ENCODE measurements around the gene NFKBIE. TPM values are rescaled to one million over a fixed set of nuclear protein-coding genes. Genes with fewer than 3 reads are reported as not detected.
A peak's percentile ranks its signal among the peaks of the same experiment; 100 is the strongest.
"Not testable (repeated sequence)": the region's sequence is repeated elsewhere in the genome, so short reads cannot be mapped to it uniquely, and the experiment has no call there.

The NFKBIE gene
- total RNA-seq = 10 to 100 TPM in 2 of 3 donors, 1 to 10 TPM in 1; 4.0 to 25.9 (median 14.4) TPM

DNA sequence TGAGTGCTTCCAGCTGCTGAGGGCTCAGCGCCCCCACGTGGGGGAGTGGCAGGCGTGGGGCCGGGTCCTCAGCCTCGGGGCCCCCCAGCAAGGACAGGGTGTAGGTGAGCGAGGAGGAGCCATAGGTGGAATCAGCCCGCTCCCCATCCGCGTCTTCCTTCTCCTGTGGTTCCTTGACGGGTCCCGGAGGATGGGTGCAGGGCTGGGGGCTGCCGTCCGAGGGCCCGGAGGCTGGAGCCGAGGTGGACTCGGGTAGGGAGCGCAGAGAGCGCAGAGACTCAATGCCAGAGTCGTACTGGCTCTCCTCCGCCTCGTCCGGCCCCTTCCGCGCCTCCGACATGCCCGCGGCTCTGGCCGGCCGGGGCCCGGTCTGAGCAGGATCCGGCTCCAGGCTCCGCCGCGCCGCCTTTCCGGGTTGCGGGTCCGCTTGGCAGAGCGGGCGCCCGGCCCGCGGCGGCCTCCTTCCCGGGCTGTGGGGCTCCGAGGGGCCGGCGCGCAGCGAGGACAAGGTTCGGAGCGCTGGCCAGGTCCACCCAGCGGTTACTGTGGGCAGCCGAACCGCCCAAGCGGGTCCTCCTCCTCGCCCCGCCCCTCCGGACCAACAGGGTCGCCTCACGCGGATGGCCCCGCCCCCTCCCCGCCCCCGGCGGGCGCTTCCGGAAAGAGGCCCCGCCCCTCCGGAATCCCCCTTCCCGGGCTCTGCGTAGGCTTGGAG, at the start of gene NFKBIE:
Gene NFKBIE, minus strand, starts transcription at position 545 of the 715 bp plus-strand sequence. Its CDS starts 205 bp downstream, at position 340.
- TF ChIP-seq POLR2AphosphoS5 (IDR thresholded peaks at IDR 0.05) (peak in 1 of 3 donors; percentile 26), POLR2A (IDR thresholded peaks at IDR 0.05) (no peak), CTCF (IDR thresholded peaks at IDR 0.05) (peak in 1 of 3 donors; percentile 19)
- Histone ChIP-seq H3K4me1 (peaks cover 15 to 20% of the 10 kb centered on the region in 2 donors), H3K4me3 (peak within 1 kb of the TSS; percentile 74 to 90 (median 77)), H3K36me3 (no peaks in the 10 kb centered on the region), H3K27me3 (peaks cover 0 to 2% of the 10 kb centered on the region in 2 donors), H3K27ac (peak within 1 kb of the TSS; percentile 80 to 86), H3K9me3 (no peaks in the 10 kb centered on the region)
- intact Hi-C loops (cut with DNase I; ENCODE audit: low total_unique reads) = no loop called here
- peak; percentile 90 to 93 for DNase-seq (ENCODE audit: low spot score in 2 of 2)

DNA sequence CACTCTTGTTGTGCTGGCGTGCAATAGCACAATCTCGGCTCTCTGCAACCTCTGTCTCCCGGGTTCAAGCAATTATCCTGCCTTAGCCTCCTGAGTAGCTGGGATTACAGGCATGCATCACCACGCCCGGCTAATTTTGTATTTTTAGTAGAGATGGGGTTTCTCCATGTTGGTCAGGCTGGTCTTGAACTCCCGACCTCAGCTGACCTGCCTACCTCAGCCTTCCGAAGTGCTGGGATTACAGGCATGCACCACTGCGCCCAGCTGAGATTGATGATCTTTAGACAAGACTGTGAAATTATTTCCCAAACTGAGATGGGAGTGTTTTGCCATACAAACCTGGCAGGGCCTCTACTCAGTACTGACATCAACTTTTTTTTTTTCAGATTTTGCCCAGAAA, 49.3 kb upstream of the NFKBIE start:
- H3K4me1 ChIP-seq; H3K36me3 ChIP-seq; H3K27me3 ChIP-seq; H3K27ac ChIP-seq; intact Hi-C loops (cut with DNase I; ENCODE audit: low total_unique reads); DNase-seq (ENCODE audit: low spot score in 2 of 2); H3K4me3 ChIP-seq; H3K9me3 ChIP-seq: not testable (repeated sequence)

DNA sequence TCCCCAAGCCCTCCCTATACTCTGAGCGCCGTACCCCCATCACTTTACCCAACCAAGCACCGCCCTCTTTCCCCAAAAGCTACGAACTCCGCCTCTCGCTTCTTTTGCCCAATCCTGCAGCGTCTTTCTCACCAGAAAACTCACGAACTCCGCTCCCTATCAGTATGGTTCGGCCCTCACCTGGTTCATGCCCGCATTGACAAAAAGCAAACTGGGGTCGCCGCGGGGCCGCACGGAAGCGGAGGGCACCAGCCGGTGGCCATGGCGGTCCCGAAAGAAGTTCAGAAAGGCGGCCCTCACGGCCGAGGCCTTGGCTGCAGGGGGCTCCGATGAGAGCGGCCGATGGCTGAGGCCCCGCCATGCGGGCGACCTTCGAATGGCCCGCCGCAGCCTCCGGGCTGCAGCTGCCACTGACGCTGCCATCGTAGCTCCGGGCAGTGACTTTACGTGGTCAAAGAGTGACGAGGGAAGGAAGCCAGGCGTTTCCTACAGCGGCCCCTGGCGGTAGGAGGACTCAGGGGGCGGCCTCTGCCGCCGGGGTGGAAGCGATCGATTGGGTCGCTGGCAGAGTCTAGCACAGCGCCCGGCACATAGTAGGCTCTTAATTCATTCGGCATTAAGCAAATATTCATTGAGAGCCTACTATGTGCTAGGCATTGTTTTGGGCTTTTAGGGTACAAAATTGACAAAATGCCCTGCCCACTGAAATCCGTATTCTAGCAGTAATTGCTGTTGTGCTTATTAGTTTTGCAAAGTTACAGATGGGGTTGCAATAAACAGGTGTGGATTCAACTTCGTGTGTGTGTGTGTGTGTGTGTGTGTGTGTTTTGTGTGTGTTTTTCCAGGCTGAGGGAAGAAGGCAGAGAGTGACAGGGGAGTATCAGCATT, 47.8 kb upstream of the NFKBIE start, which contains the start of gene AARS2:
Gene AARS2, minus strand, starts transcription at position 447 of the 888 bp plus-strand sequence. Its CDS starts 24 bp downstream, at position 423.
- TF ChIP-seq CTCF (IDR thresholded peaks at IDR 0.05) (peak; percentile 66 to 91 (median 87)), POLR2A (IDR thresholded peaks at IDR 0.05) (peak; percentile 23), POLR2AphosphoS5 (IDR thresholded peaks at IDR 0.05) (peak in 2 of 3 donors; percentile 55 to 62)
- peaks cover 3 to 7% of the 10 kb centered on the region in 2 donors for H3K4me1 ChIP-seq
- H3K36me3 ChIP-seq = no peaks in the 10 kb centered on the region
- H3K9me3 ChIP-seq = no peaks in the 10 kb centered on the region
- peak; percentile 61 to 87 for DNase-seq (ENCODE audit: low spot score in 2 of 2)
- peak within 1 kb of the TSS; percentile 85 to 87 for H3K27ac ChIP-seq
- H3K4me3 ChIP-seq = peak within 1 kb of the TSS; percentile 88 to 100 (median 95)
- intact Hi-C loops (cut with DNase I; ENCODE audit: low total_unique reads) = no loop called here
- H3K27me3 ChIP-seq = no peaks in the 10 kb centered on the region

DNA sequence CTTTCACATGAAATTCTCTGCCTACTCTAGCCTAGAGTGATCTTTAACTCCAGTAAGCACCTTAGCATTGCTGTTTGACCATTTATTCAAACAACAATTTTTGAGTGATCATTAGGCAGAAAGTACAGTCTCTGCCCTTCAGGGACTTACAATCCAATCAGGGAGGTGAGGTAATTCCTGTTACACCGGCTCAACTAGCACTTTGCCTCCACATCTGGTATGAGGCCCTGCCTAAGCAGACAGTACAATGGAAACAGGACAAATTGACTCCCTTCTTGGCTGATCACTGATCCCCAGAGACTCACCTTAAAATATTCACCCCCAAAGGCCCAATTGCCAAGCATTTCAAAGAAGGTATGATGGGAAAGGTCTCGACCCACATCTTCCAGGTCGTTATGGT, 46.4 kb upstream of the NFKBIE start:
- Histone ChIP-seq H3K9me3 (no peaks in the 10 kb centered on the region), H3K4me1 (peaks cover 3 to 7% of the 10 kb centered on the region in 2 donors), H3K4me3 (peak overlapping the region in 1 of 3 donors; percentile 100), H3K36me3 (no peaks in the 10 kb centered on the region), H3K27ac (no peak overlapping the region), H3K27me3 (no peaks in the 10 kb centered on the region)
- intact Hi-C loops (cut with DNase I; ENCODE audit: low total_unique reads) = no loop called here
- TF ChIP-seq POLR2AphosphoS5 (IDR thresholded peaks at IDR 0.05) = no peak
- TF ChIP-seq CTCF (IDR thresholded peaks at IDR 0.05) = no peak
- no peak for TF ChIP-seq POLR2A (IDR thresholded peaks at IDR 0.05)
- DNase-seq (ENCODE audit: low spot score in 2 of 2) = no peak

GRCh38 chr6:44311304-44311703, 46.0 kb upstream of the NFKBIE start:
- TF ChIP-seq CTCF (IDR thresholded peaks at IDR 0.05) = no peak
- TF ChIP-seq POLR2A (IDR thresholded peaks at IDR 0.05) = no peak
- TF ChIP-seq POLR2AphosphoS5 (IDR thresholded peaks at IDR 0.05) = no peak
- no peak overlapping the region for H3K27ac ChIP-seq
- no peaks in the 10 kb centered on the region for H3K27me3 ChIP-seq
- no peak for DNase-seq (ENCODE audit: low spot score in 2 of 2)
- no peak overlapping the region for H3K4me3 ChIP-seq
- intact Hi-C loops (cut with DNase I; ENCODE audit: low total_unique reads) = no loop called here
- H3K9me3 ChIP-seq = no peaks in the 10 kb centered on the region
- no peaks in the 10 kb centered on the region for H3K36me3 ChIP-seq
- peaks cover 3 to 7% of the 10 kb centered on the region in 2 donors for H3K4me1 ChIP-seq
